Endothelial cell of umbilical vein (primary cell): ENCODE data around the gene BRMS1.
A peak's percentile ranks its signal among the peaks of the same experiment; 100 is the strongest.

Experiments used
- CTCF ChIP-seq, 2 donors: IDR thresholded peaks; 1 replicate in 1 of 2; 2 replicates in 1 of 2; pipeline ENCODE4 v1.5.1; 2011; ENCODE audit warnings: low read length in 2 of 2, mild to moderate bottlenecking in 2 of 2, moderate library complexity in 2 of 2, control low read depth in 1 of 2, inconsistent platforms in 1 of 2, low read depth in 1 of 2; ENCODE audit not compliant: insufficient read depth in 1 of 2; ENCODE audit errors: extremely low read depth in 1 of 2
- EZH2 ChIP-seq: IDR thresholded peaks from 2 replicates; pipeline ENCODE4 v1.6.1; 2012; ENCODE audit warnings: borderline replicate concordance, low read depth, mild to moderate bottlenecking, moderate library complexity, low read length, inconsistent platforms; ENCODE audit not compliant: severe bottlenecking
- GATA2 ChIP-seq: IDR thresholded peaks from 2 replicates; pipeline ENCODE4 v1.7.0; 2011; ENCODE audit warnings: low read depth, mild to moderate bottlenecking, moderate library complexity, mixed read lengths, low read length; ENCODE audit not compliant: insufficient read length, insufficient read depth
- MYC ChIP-seq: IDR thresholded peaks from one replicate; pipeline ENCODE4 v1.6.1; 2011; ENCODE audit warnings: mild to moderate bottlenecking, low read depth, low read length
- POLR2A ChIP-seq: IDR thresholded peaks from 2 replicates; pipeline ENCODE4 v1.6.1; 2012; ENCODE audit warnings: low read depth, mild to moderate bottlenecking, control low read depth, low read length
- POLR2AphosphoS5 ChIP-seq: IDR thresholded peaks from 2 replicates; pipeline ENCODE4 v1.6.1; 2012; ENCODE audit warnings: low read depth, mild to moderate bottlenecking, control low read depth, low read length, moderate library complexity; ENCODE audit not compliant: insufficient read depth

- TF ChIP-seq MYC (no peak), CTCF (IDR thresholded peaks at IDR 0.05; ENCODE audit: extremely low read depth in 1 of 2, insufficient read depth in 1 of 2, low read depth in 1 of 2, low read length in 2 of 2) (peak; percentile 67 to 81), POLR2A (no peak), POLR2AphosphoS5 (no peak), EZH2 (no peak), GATA2 (no peak)
Measured at GRCh38 chr11:66363805-66364535, 19.1 kb upstream of the BRMS1 start.
